ENCODE measurements around the gene OR5H1. TPM values are rescaled to one million over a fixed set of nuclear protein-coding genes. Genes with fewer than 3 reads are reported as not detected.

OR5H1 gene
- total RNA-seq, 1 experiment from 2014 or later, result not detected

GRCh38 chr3:98095882-98096281 lies 34.6 kb upstream of the OR5H1 start:
- Histone ChIP-seq H4K8ac (replicated peaks; ENCODE audit: insufficient read length, low read depth, low read length) (no peak overlapping the region), H3K27ac (ENCODE audit: insufficient read length, low read depth, low read length) (no peak overlapping the region), H2BK15ac (ENCODE audit: low read depth, low read length) (no peak overlapping the region), H2BK5ac (ENCODE audit: insufficient read length, low read length) (no peak overlapping the region), H3K14ac (ENCODE audit: insufficient read depth, low read length) (no peak overlapping the region), H3K27me3 (ENCODE audit: insufficient read depth, low read length) (no peaks in the 10 kb centered on the region), H3K4ac (ENCODE audit: low read depth, low read length) (no peak overlapping the region), H2BK20ac (ENCODE audit: low read depth, low read length, poor library complexity, severe bottlenecking) (no peak overlapping the region), H3K4me1 (ENCODE audit: insufficient read depth, low read length) (no peaks in the 10 kb centered on the region), H3K23ac (ENCODE audit: insufficient read length, low read depth, low read length) (no peak overlapping the region), H3K18ac (ENCODE audit: insufficient read length, low read depth, low read length) (no peak overlapping the region), H3K79me2 (ENCODE audit: insufficient read depth, low read length) (no peaks in the 10 kb centered on the region), H3K56ac (ENCODE audit: insufficient read length, low read depth, low read length) (no peak overlapping the region), H4K20me1 (ENCODE audit: control insufficient read depth, insufficient read depth, insufficient read length) (no peaks in the 10 kb centered on the region), H2BK120ac (ENCODE audit: low read depth, low read length, poor library complexity, severe bottlenecking) (no peak overlapping the region), H3K9me3 (ENCODE audit: control insufficient read depth, low read depth, low read length) (no peaks in the 10 kb centered on the region), H3K4me2 (ENCODE audit: insufficient read depth, insufficient read length, low read length) (no peak overlapping the region), H2AFZ (ENCODE audit: low read length) (no peak overlapping the region), H3K9ac (ENCODE audit: extremely low read depth, insufficient read length, low read length) (no peak overlapping the region), H4K91ac (ENCODE audit: insufficient read length, low read depth, low read length) (no peak overlapping the region), H3K79me1 (ENCODE audit: insufficient read depth, low read depth, low read length, poor library complexity, severe bottlenecking) (no peaks in the 10 kb centered on the region), H3T11ph (ENCODE audit: low read length) (no peak overlapping the region), H4K5ac (ENCODE audit: insufficient read length, low read depth, low read length) (no peak overlapping the region), H3K23me2 (ENCODE audit: insufficient read length, low read depth, low read length, poor library complexity, severe bottlenecking) (no peaks in the 10 kb centered on the region), H2BK12ac (ENCODE audit: insufficient read length, low read depth, low read length) (no peak overlapping the region), H2AK5ac (ENCODE audit: insufficient read length, low read length) (no peak overlapping the region)
- TF ChIP-seq CTCF (conservative IDR thresholded peaks at IDR 0.05), result no peak
- no peaks in the 10 kb centered on the region for H3K27me3 Mint-ChIP-seq (ENCODE audit: low read depth)
- H3K4me3 Mint-ChIP-seq, result no peak overlapping the region
- H3K9me3 Mint-ChIP-seq, result no peaks in the 10 kb centered on the region
- no peak overlapping the region for H3K27ac Mint-ChIP-seq
- DNase-seq, result no peak
- 0 out of 4 replicates have a peak, but pooled peaks cover 0 to 2% of the 10 kb centered on the region in 2 experiments for H3K4me1 Mint-ChIP-seq
- no peaks in the 10 kb centered on the region; a peak in 1 of 7 replicates for H3K36me3 Mint-ChIP-seq (ENCODE audit: insufficient read depth in 1 of 3, low read depth in 3 of 3)
- no CpG with 5 or more reads among the region's 5 CpGs for WGBS (ENCODE audit: extremely low coverage, insufficient read length, low lambda C conversion rate)
